Measurements from ENCODE around the gene AAR2.

The AAR2 gene

GRCh38 chr20:36197271-36197670, 39.0 kb upstream of the AAR2 start:
- Histone ChIP-seq H3K4me1 (ENCODE audit: insufficient read depth, low read length) (no peaks in the 10 kb centered on the region), H3K9ac (ENCODE audit: low read depth, low read length) (no peak overlapping the region), H3K27ac (ENCODE audit: low read length) (no peak overlapping the region), H4K20me1 (ENCODE audit: insufficient read depth, low read length) (no peaks in the 10 kb centered on the region), H3K36me3 (ENCODE audit: insufficient read depth, low read length) (no peaks in the 10 kb centered on the region), H3K4me2 (ENCODE audit: insufficient read depth, low read length) (no peak overlapping the region), H3K27me3 (ENCODE audit: insufficient read depth, low read length, poor library complexity) (peaks cover 23% of the 10 kb centered on the region), H3K9me3 (ENCODE audit: insufficient read depth, low read length, severe bottlenecking) (no peaks in the 10 kb centered on the region), H2AFZ (ENCODE audit: low read depth, low read length) (no peak overlapping the region), H3K79me2 (ENCODE audit: insufficient read depth, low read length) (no peaks in the 10 kb centered on the region), H3K4me3 (ENCODE audit: low read depth in 1 of 2, low read length in 2 of 2) (no peak overlapping the region)
- ATAC-seq (ENCODE audit: insufficient read depth, low read depth) (no peak), DNase-seq (no peak)
- no peak for TF ChIP-seq EZH2 (IDR thresholded peaks at IDR 0.05; ENCODE audit: borderline replicate concordance, low read depth, low read length, severe bottlenecking)
- TF ChIP-seq, protein P1, sequence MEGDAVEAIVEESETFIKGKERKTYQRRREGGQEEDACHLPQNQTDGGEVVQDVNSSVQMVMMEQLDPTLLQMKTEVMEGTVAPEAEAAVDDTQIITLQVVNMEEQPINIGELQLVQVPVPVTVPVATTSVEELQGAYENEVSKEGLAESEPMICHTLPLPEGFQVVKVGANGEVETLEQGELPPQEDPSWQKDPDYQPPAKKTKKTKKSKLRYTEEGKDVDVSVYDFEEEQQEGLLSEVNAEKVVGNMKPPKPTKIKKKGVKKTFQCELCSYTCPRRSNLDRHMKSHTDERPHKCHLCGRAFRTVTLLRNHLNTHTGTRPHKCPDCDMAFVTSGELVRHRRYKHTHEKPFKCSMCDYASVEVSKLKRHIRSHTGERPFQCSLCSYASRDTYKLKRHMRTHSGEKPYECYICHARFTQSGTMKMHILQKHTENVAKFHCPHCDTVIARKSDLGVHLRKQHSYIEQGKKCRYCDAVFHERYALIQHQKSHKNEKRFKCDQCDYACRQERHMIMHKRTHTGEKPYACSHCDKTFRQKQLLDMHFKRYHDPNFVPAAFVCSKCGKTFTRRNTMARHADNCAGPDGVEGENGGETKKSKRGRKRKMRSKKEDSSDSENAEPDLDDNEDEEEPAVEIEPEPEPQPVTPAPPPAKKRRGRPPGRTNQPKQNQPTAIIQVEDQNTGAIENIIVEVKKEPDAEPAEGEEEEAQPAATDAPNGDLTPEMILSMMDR (IDR thresholded peaks at IDR 0.05; ENCODE audit: borderline replicate concordance, extremely low read depth, low read length, poor library complexity, severe bottlenecking) = no peak

DNA sequence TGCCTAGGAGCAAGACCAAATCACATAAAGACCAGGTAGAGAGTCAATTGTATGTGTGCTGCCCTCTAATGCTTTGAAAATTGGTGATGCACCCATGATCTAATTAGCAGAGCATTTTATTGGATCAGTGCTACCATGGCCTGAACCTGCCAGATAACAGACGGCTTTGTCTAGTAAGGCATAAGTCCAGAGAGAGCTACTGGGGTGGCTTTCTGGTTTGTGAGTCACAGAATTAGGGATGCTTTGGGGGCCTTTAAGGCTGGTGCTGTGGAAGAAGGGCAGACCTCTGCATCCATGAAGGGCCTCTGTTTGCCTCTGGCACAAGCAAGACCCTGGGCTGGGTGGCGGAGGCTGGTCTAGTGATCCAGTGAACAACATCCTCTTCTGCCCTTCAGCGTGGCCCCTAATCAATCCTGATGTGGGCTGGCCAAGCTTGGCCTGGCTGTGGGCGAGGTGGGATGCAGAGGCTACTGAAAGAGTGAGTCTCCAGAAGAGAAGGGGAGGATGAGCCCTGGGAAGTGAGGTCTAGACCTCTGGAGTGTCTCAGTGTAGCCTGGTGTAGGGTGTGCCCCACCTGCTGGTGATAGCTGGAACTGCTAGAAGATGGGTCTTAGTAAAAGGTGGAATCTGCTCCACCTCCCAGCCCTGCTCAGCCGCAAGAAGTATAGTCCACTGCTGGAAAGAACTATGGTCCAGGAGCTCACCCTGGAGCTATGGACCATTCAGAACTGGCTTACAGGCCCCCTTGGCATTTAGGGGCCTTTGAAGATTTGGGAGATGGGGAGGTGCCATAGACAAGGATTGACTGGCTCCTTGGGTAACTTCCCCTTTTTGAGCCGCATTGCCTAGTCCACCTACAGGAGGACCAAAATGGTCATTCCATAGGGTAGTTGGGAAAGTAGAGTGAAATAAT, 36.7 kb upstream of the AAR2 start:
- H3K27ac ChIP-seq (ENCODE audit: low read length) = no peak overlapping the region

DNA sequence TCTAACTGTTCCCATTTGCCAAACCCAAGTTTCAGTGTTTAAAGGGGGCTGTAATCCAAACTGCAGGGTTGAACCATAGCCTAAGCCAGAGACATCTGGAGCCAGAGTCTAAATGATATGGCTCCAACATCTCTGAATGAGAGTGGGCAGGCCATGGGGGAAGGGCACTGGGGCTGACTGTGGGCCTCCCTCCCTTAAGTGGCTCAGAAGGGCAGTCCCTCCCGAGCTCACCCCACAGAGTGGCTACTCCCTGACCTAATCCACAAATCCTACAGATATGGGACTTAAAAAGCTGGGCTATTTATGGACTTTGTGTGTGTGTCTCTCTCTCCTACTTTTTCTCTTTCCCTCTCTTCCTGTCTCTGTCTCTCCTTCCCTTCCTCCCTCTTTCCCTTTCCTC, 35.8 kb upstream of the AAR2 start:
- Histone ChIP-seq H3K79me2 (ENCODE audit: insufficient read depth, low read length) (no peaks in the 10 kb centered on the region), H3K36me3 (ENCODE audit: insufficient read depth, low read length) (no peaks in the 10 kb centered on the region), H3K27me3 (ENCODE audit: insufficient read depth, low read length, poor library complexity) (peaks cover 7% of the 10 kb centered on the region), H4K20me1 (ENCODE audit: insufficient read depth, low read length) (no peaks in the 10 kb centered on the region), H3K9ac (ENCODE audit: low read depth, low read length) (no peak overlapping the region), H3K27ac (ENCODE audit: low read length) (no peak overlapping the region), H2AFZ (ENCODE audit: low read depth, low read length) (no peak overlapping the region), H3K4me3 (ENCODE audit: low read depth in 1 of 2, low read length in 2 of 2) (no peak overlapping the region), H3K4me1 (ENCODE audit: insufficient read depth, low read length) (peaks cover 2% of the 10 kb centered on the region; the same call in 1 of the 2 replicates), H3K9me3 (ENCODE audit: insufficient read depth, low read length, severe bottlenecking) (no peaks in the 10 kb centered on the region), H3K4me2 (ENCODE audit: insufficient read depth, low read length) (no peak overlapping the region)
- TF ChIP-seq, protein P1 (IDR thresholded peaks at IDR 0.05; ENCODE audit: borderline replicate concordance, extremely low read depth, low read length, poor library complexity, severe bottlenecking) = no peak
- TF ChIP-seq EZH2 (IDR thresholded peaks at IDR 0.05; ENCODE audit: borderline replicate concordance, low read depth, low read length, severe bottlenecking) = no peak
- DNase-seq (no peak), ATAC-seq (ENCODE audit: insufficient read depth, low read depth) (no peak)

More for the DNA sequence above, 36.7 kb upstream of the AAR2 start:
- Histone ChIP-seq H3K79me2 (ENCODE audit: insufficient read depth, low read length) (no peaks in the 10 kb centered on the region), H3K9ac (ENCODE audit: low read depth, low read length) (no peak overlapping the region), H4K20me1 (ENCODE audit: insufficient read depth, low read length) (no peaks in the 10 kb centered on the region), H3K4me3 (ENCODE audit: low read depth in 1 of 2, low read length in 2 of 2) (no peak overlapping the region), H3K4me1 (ENCODE audit: insufficient read depth, low read length) (peaks cover 2% of the 10 kb centered on the region; the same call in 1 of the 2 replicates), H3K27me3 (ENCODE audit: insufficient read depth, low read length, poor library complexity) (peaks cover 7% of the 10 kb centered on the region), H2AFZ (ENCODE audit: low read depth, low read length) (no peak overlapping the region), H3K4me2 (ENCODE audit: insufficient read depth, low read length) (no peak overlapping the region), H3K9me3 (ENCODE audit: insufficient read depth, low read length, severe bottlenecking) (no peaks in the 10 kb centered on the region), H3K36me3 (ENCODE audit: insufficient read depth, low read length) (no peaks in the 10 kb centered on the region)
- TF ChIP-seq EZH2 (IDR thresholded peaks at IDR 0.05; ENCODE audit: borderline replicate concordance, low read depth, low read length, severe bottlenecking) = no peak
- TF ChIP-seq, protein P1 (IDR thresholded peaks at IDR 0.05; ENCODE audit: borderline replicate concordance, extremely low read depth, low read length, poor library complexity, severe bottlenecking) = peak; percentile 98
- DNase-seq (peak; percentile 80), ATAC-seq (ENCODE audit: insufficient read depth, low read depth) (peak; percentile 84)

All from DND-41 (cell line).